SJSA1 (cell line): ENCODE results near the gene KLHL8. TPM values are rescaled to one million over a fixed set of nuclear protein-coding genes. Genes with fewer than 3 reads are reported as not detected.

ENCODE experiments used
- DNase-seq, 2 experiments: peaks; one replicate each; pipeline ENCODE4 v3.0.0-alpha.2; 2015 to 2020; ENCODE audit warnings: low spot score in 2 of 2, low read depth in 1 of 2
- H3K27ac ChIP-seq: fragments of 250-450 bp; sonication (Bioruptor Pico); 2 replicates; pipeline ENCODE4 v1.5.1; 2020; ENCODE audit warnings: mild to moderate bottlenecking, moderate library complexity
- H3K27me3 ChIP-seq: fragments of 250-450 bp; sonication (Bioruptor Pico); replicated peaks from 2 replicates; pipeline ENCODE4 v1.5.1; 2020; ENCODE audit warnings: mild to moderate bottlenecking, moderate library complexity
- H3K36me3 ChIP-seq: fragments of 250-450 bp; sonication (Bioruptor Pico); 2 replicates; pipeline ENCODE4 v1.5.1; 2020; ENCODE audit warnings: mild to moderate bottlenecking
- H3K4me1 ChIP-seq: fragments of 250-450 bp; sonication (Bioruptor Pico); replicated peaks from 2 replicates; pipeline ENCODE4 v1.6.1; 2021; ENCODE audit warnings: mild to moderate bottlenecking
- H3K4me3 ChIP-seq: fragments of 250-450 bp; sonication (Bioruptor Pico); 2 replicates; pipeline ENCODE4 v1.5.1; 2020; ENCODE audit warnings: mild to moderate bottlenecking
- H3K9me3 ChIP-seq: fragments of 250-450 bp; sonication (Bioruptor Pico); replicated peaks from 2 replicates; pipeline ENCODE4 v1.5.1; 2020; ENCODE audit warnings: mild to moderate bottlenecking
- total RNA-seq: library from RNA; depleted of rRNA; stranded (reverse); fragments of >200 nt; shearing (Covaris generic); gene quantifications from 2 replicates; pipeline ENCODE4 v1.2.3, GENCODE V29; 2014; rRNA removed

The KLHL8 gene
- 10.2 and 16.0 TPM in 2 replicates for total RNA-seq

DNA sequence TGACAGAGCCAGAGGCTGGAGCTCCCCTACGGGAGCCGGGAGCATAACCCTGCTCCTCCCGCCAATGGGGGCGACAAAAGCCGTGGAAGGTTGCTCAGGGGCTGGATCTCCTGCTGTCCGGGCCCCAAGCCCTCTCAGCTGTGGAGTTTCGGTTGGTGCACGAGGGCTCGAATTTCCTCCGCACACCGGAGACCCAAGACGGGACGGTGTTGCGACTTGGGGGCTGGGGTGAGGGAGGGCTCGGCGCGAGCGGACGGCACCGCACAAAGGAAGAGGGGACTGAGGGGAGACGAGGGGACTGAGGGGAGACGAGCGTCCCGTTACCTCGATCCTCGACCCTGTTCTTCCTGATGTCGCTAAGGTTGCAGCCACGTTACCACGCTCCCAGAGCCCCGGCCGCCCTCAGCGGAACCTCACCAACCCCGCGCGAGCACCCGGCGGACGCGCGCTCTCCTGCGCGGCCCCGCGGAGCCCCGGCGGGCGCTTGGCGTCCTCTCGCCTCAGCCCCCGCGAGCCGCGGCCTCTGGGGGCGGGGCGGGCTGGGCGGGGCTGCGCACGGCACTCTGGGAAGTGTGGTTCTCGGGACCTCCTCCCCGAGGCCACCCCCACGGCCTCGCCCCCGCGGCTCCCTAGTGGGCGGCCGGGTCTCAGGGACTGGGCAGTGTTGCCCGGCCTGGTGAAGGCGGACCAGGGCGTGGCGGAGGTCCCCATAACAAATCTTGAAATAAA, at the start of gene KLHL8:
KLHL8 (minus strand) TSS at position 525 of the 729 bp plus-strand sequence. CDS start 25,079 bp downstream, outside the sequence.
- Histone ChIP-seq H3K9me3 (no peaks in the 10 kb centered on the region), H3K4me1 (peaks cover 10% of the 10 kb centered on the region), H3K27ac (peak within 1 kb of the TSS; percentile 60), H3K27me3 (no peaks in the 10 kb centered on the region), H3K36me3 (peaks cover 5% of the 10 kb centered on the region), H3K4me3 (peak within 1 kb of the TSS; percentile 91)
- DNase-seq: peak; percentile 76 to 84

DNA sequence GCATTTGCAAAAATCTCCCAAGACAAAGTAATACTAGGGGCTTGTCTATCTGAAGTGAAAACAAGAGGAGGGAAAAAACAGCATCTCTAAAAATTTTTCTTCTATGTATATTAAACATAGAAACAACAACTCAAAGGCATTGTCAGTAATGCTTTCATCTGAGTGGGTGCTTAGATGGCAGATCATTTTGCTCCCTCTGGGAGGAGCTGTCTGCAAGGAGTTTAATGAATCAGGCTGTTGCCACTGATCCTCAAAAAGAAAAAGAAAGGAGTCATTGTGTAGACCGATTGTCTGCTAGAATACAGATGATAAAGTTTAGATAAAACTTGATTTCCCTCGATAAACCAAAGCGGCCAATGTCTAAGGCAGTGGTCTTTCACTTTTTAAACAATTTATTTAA, 49.7 kb upstream of the KLHL8 start:
- Histone ChIP-seq H3K4me3 (no peak overlapping the region), H3K27ac (no peak overlapping the region), H3K9me3 (no peaks in the 10 kb centered on the region), H3K36me3 (no peaks in the 10 kb centered on the region), H3K27me3 (no peaks in the 10 kb centered on the region), H3K4me1 (no peaks in the 10 kb centered on the region)
- no peak for DNase-seq

GRCh38 chr4:87268411-87268810, 48.0 kb upstream of the KLHL8 start:
- H3K27me3 ChIP-seq: no peaks in the 10 kb centered on the region
- no peaks in the 10 kb centered on the region for H3K36me3 ChIP-seq
- no peak overlapping the region for H3K27ac ChIP-seq
- DNase-seq: no peak
- H3K4me1 ChIP-seq: no peaks in the 10 kb centered on the region
- no peak overlapping the region for H3K4me3 ChIP-seq
- H3K9me3 ChIP-seq: no peaks in the 10 kb centered on the region

DNA sequence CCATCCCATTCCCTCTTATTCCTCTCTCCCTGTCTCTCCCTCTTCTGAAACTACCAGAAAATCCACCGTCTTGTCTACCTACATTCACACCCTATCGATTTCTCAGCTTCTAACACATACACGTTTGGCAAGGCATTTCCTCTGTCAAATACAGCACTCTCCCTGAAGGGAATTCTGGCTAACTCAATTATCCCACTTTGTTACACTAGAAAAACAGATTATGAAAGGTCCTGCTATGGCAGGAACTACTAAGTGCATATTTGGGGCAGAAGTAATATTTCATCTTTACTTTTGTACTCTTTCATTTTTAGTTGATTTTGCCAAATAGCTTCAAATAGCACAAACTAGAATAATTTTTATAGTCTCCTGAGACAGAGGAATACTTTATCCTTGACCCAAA, 46.6 kb upstream of the KLHL8 start:
- Histone ChIP-seq H3K4me1 (no peaks in the 10 kb centered on the region), H3K9me3 (no peaks in the 10 kb centered on the region), H3K36me3 (no peaks in the 10 kb centered on the region), H3K27ac (no peak overlapping the region), H3K27me3 (no peaks in the 10 kb centered on the region), H3K4me3 (no peak overlapping the region)
- DNase-seq: no peak

DNA sequence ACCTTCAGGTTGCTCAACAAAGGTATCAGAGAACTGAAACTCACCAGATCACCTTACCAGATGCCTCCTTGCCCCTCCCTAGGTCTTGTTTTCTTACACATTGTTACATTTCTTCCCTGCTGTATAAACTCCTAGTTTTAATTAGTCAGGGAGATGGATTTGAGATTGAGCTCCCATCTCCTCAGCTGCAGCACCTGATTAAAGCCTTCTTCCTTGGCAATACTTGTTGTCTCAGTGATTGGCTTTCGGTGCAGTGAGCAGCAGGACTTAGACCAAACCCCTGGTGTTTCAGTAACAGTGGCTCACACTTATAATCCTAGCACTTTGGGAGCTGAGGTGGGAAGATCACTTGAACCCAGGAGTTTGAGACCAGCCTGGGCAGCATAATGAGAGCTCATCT, 42.5 kb upstream of the KLHL8 start:
- Histone ChIP-seq H3K9me3 (no peaks in the 10 kb centered on the region), H3K27ac (no peak overlapping the region), H3K4me1 (no peaks in the 10 kb centered on the region), H3K36me3 (no peaks in the 10 kb centered on the region), H3K27me3 (no peaks in the 10 kb centered on the region; the same call in 1 of the 2 replicates), H3K4me3 (no peak overlapping the region)
- DNase-seq: no peak

DNA sequence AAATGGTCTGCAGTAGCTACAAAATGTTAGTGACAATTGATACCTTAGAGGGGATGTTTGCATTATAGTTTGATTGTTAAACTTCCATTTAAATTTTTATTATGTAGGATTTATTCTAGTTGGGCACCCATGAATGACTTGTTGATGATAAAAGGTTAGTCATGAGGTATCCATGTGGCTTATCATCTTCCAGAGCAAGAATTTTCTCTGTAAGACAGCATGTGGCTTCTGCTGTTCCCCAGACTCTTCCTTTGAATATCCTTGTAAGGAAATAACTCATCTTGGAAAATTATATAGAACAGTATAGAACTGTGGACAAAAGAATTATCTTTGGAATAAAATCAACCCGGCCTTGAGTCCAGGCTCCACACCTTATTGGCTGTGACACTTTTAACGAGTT, 40.1 kb upstream of the KLHL8 start:
- Histone ChIP-seq H3K9me3 (no peaks in the 10 kb centered on the region), H3K27me3 (no peaks in the 10 kb centered on the region; the same call in 1 of the 2 replicates), H3K4me3 (no peak overlapping the region), H3K27ac (no peak overlapping the region), H3K4me1 (no peaks in the 10 kb centered on the region), H3K36me3 (no peaks in the 10 kb centered on the region)
- no peak for DNase-seq

- Histone ChIP-seq H3K36me3 (no peaks in the 10 kb centered on the region), H3K4me3 (no peak overlapping the region)
- no peak for DNase-seq
Measured at GRCh38 chr4:87258677-87259076, 38.3 kb upstream of the KLHL8 start.

DNA sequence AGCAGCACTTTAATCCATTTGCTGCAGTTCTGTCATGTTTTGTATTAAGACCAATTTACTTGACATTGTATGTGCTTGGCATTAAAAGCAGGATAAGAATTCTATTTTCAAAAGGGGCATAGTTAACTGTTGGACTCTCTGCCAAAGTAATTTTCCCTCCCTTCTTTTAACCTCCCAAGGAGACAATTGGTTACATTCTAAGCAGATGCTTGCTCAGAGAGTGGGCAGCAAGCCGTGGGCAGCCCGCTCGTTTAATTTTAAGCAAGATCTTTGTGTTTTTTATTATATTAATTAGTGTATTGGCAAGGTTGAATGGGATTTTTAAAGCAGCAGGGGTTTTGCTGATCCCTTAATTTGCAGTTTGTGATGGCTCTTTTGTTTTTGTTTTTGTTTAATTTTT, 37.1 kb upstream of the KLHL8 start:
- Histone ChIP-seq H3K4me3 (no peak overlapping the region), H3K9me3 (no peaks in the 10 kb centered on the region), H3K36me3 (no peaks in the 10 kb centered on the region), H3K4me1 (no peaks in the 10 kb centered on the region), H3K27me3 (no peaks in the 10 kb centered on the region; the same call in 1 of the 2 replicates), H3K27ac (no peak overlapping the region)
- DNase-seq: no peak

More at GRCh38 chr4:87258677-87259076, 38.3 kb upstream of the KLHL8 start:
- Histone ChIP-seq H3K9me3 (no peaks in the 10 kb centered on the region), H3K27ac (no peak overlapping the region), H3K27me3 (no peaks in the 10 kb centered on the region; the same call in 1 of the 2 replicates), H3K4me1 (no peaks in the 10 kb centered on the region)

- H3K4me3 ChIP-seq: no peak overlapping the region
- no peaks in the 10 kb centered on the region for H3K4me1 ChIP-seq
- DNase-seq: no peak
- H3K27me3 ChIP-seq: no peaks in the 10 kb centered on the region; the same call in 1 of the 2 replicates
- no peaks in the 10 kb centered on the region for H3K9me3 ChIP-seq
- H3K27ac ChIP-seq: no peak overlapping the region
- no peaks in the 10 kb centered on the region for H3K36me3 ChIP-seq
Measured at GRCh38 chr4:87255755-87256154, 35.3 kb upstream of the KLHL8 start.

GRCh38 chr4:87251106-87251505, 30.7 kb upstream of the KLHL8 start:
- no peak overlapping the region for H3K4me3 ChIP-seq
- no peaks in the 10 kb centered on the region for H3K4me1 ChIP-seq
- no peaks in the 10 kb centered on the region for H3K27me3 ChIP-seq
- DNase-seq: no peak
- H3K27ac ChIP-seq: no peak overlapping the region
- no peaks in the 10 kb centered on the region for H3K36me3 ChIP-seq
- H3K9me3 ChIP-seq: no peaks in the 10 kb centered on the region

DNA sequence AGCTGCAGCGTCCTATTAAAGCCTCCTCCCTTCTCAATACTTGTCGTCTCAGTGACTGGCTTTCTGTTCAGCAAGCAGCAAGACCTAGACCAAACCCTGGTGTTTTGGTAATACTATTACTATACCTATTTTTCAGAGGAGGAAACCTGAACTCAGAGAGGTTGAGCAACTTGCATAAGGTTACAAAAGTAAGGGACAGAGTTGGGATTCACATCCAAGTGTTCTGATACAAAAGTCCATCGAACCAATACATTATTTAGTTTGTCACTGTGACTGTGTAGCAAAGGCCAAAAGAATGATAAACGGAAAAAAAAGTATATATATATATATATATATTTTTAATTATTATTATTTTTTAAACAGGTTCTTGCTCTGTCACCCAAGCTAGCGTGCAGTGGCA, 29.9 kb upstream of the KLHL8 start:
- no peak overlapping the region for H3K27ac ChIP-seq
- H3K27me3 ChIP-seq: no peaks in the 10 kb centered on the region
- no peaks in the 10 kb centered on the region for H3K36me3 ChIP-seq
- DNase-seq: no peak
- H3K4me1 ChIP-seq: no peaks in the 10 kb centered on the region
- H3K4me3 ChIP-seq: no peak overlapping the region
- no peaks in the 10 kb centered on the region for H3K9me3 ChIP-seq

DNA sequence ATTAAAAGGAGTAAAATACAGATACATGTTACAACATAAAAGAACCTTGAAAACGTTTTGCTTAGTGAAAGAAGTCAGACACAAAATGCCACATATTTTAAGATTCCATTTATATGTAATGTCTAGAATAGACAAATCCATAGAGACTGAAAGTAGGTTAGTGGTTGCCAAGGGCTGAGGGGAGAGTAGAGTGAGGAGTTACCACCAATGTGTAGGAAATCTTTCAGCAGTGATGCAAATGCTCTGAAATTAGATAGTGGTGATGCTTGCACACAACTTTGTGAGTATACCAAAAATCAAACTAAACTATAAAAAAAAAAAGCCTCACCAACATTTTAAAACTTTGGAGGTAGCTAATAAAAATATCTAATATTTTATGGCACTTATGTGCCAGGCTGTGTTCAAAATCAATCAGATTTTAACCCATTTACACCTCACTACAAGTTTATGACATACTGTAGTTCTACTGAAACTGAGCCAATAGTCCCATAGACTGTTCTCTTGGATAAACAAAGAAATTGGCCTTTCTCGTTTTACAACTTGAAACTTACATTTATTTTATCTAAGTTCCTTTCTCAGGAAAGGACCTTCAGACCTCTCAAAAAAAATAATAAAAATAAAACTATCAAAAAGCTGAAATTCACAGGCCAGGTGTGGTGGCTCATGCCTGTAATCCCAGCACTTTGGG, 29.1 kb upstream of the KLHL8 start:
- Histone ChIP-seq H3K36me3 (no peaks in the 10 kb centered on the region), H3K4me3 (no peak overlapping the region), H3K27me3 (no peaks in the 10 kb centered on the region), H3K27ac (no peak overlapping the region), H3K9me3 (no peaks in the 10 kb centered on the region), H3K4me1 (no peaks in the 10 kb centered on the region)
- DNase-seq: no peak

- DNase-seq: no peak
- Histone ChIP-seq H3K36me3 (no peaks in the 10 kb centered on the region), H3K9me3 (no peaks in the 10 kb centered on the region), H3K4me1 (peaks cover 5% of the 10 kb centered on the region), H3K27me3 (no peaks in the 10 kb centered on the region), H3K27ac (no peak overlapping the region), H3K4me3 (no peak overlapping the region)
Measured at GRCh38 chr4:87243426-87244053, 23.1 kb upstream of the KLHL8 start.

GRCh38 chr4:87241336-87241735, 20.9 kb upstream of the KLHL8 start:
- Histone ChIP-seq H3K4me3 (no peak overlapping the region), H3K27ac (no peak overlapping the region), H3K9me3 (no peaks in the 10 kb centered on the region), H3K27me3 (no peaks in the 10 kb centered on the region), H3K4me1 (peaks cover 5% of the 10 kb centered on the region), H3K36me3 (no peaks in the 10 kb centered on the region)
- no peak for DNase-seq
